Measurements from ENCODE around the gene CGGBP1. TPM values are rescaled to one million over a fixed set of nuclear protein-coding genes. Genes with fewer than 3 reads are reported as not detected.

CGGBP1 gene
- total RNA-seq, 4 donors from 2014 or later, result 52.0 to 77.2 (median 58.7) TPM

DNA sequence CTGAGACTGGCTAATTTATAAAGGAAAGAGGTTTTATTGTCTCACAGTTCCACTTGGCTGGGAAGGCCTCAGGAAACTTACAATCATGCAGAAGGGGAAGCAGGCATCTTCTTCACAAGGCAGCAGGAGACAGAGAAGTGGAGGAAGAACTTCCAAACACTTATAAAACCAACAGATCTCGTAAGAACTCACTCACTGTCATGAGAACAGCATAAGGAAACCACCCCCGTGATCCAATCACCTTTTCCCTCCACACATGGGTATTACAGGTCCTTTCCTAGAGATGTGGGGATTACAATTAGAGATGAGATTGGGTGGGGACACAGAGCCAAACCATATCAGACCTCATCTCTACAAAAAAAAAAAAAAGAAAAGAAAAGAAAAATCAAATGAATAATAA lies 25.7 kb downstream of the CGGBP1 start:
- no peak overlapping the region for H3K27ac ChIP-seq (replicated peaks in 1 of 4)
- TF ChIP-seq EP300 (IDR thresholded peaks at IDR 0.05) (no peak), POLR2AphosphoS5 (IDR thresholded peaks at IDR 0.05) (no peak), POLR2A (IDR thresholded peaks at IDR 0.05; ENCODE audit: low read depth) (no peak)
- TF ChIP-seq, protein P1, sequence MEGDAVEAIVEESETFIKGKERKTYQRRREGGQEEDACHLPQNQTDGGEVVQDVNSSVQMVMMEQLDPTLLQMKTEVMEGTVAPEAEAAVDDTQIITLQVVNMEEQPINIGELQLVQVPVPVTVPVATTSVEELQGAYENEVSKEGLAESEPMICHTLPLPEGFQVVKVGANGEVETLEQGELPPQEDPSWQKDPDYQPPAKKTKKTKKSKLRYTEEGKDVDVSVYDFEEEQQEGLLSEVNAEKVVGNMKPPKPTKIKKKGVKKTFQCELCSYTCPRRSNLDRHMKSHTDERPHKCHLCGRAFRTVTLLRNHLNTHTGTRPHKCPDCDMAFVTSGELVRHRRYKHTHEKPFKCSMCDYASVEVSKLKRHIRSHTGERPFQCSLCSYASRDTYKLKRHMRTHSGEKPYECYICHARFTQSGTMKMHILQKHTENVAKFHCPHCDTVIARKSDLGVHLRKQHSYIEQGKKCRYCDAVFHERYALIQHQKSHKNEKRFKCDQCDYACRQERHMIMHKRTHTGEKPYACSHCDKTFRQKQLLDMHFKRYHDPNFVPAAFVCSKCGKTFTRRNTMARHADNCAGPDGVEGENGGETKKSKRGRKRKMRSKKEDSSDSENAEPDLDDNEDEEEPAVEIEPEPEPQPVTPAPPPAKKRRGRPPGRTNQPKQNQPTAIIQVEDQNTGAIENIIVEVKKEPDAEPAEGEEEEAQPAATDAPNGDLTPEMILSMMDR (IDR thresholded peaks at IDR 0.05), result no peak
- intact Hi-C loops (cut with DNase I), result no loop called here
- H3K36me3 ChIP-seq, result no peaks in the 10 kb centered on the region
- no peak overlapping the region for H3K4me3 ChIP-seq
- WGBS, result 78% methylated on average over 2 of the region's 2 CpGs
- DNase-seq (ENCODE audit: extremely low spot score), result no peak
- peaks cover 5 to 14% (median 9%) of the 10 kb centered on the region in 4 donors for H3K4me1 ChIP-seq
- no peaks in the 10 kb centered on the region for H3K27me3 ChIP-seq
- H3K9me3 ChIP-seq, result no peaks in the 10 kb centered on the region

- no peak for DNase-seq (ENCODE audit: extremely low spot score)
- Histone ChIP-seq H3K9me3 (no peaks in the 10 kb centered on the region), H3K27ac (replicated peaks in 1 of 4) (peak overlapping the region; percentile 45 to 67 (median 62)), H3K4me3 (peak overlapping the region; percentile 33 to 55 (median 44)), H3K36me3 (no peaks in the 10 kb centered on the region), H3K27me3 (no peaks in the 10 kb centered on the region), H3K4me1 (peaks cover 5 to 14% (median 9%) of the 10 kb centered on the region in 4 donors)
- WGBS, result 45% methylated on average over 2 of the region's 2 CpGs
- intact Hi-C loops (cut with DNase I), result no loop called here
- no peak for TF ChIP-seq EP300 (IDR thresholded peaks at IDR 0.05)
- TF ChIP-seq, protein P1 (IDR thresholded peaks at IDR 0.05), result no peak
- no peak for TF ChIP-seq POLR2AphosphoS5 (IDR thresholded peaks at IDR 0.05)
- no peak for TF ChIP-seq POLR2A (IDR thresholded peaks at IDR 0.05; ENCODE audit: low read depth)
Observed at GRCh38 chr3:88032245-88032644, 26.6 kb downstream of the CGGBP1 start.

GRCh38 chr3:88031642-88032077 lies 27.1 kb downstream of the CGGBP1 start:
- Histone ChIP-seq H3K4me3 (peak overlapping the region; percentile 33 to 55 (median 44)), H3K4me1 (peaks cover 5 to 14% (median 9%) of the 10 kb centered on the region in 4 donors), H3K27ac (replicated peaks in 1 of 4) (peak overlapping the region; percentile 45 to 67 (median 62)), H3K27me3 (no peaks in the 10 kb centered on the region), H3K36me3 (no peaks in the 10 kb centered on the region), H3K9me3 (peaks cover 0 to 1% (median under 1%) of the 10 kb centered on the region in 4 donors)
- no peak for TF ChIP-seq EP300 (IDR thresholded peaks at IDR 0.05)
- TF ChIP-seq POLR2A (IDR thresholded peaks at IDR 0.05; ENCODE audit: low read depth), result no peak
- TF ChIP-seq POLR2AphosphoS5 (IDR thresholded peaks at IDR 0.05), result no peak
- TF ChIP-seq, protein P1 (IDR thresholded peaks at IDR 0.05), result no peak
- 8% methylated on average over 1 of the region's 1 CpG for WGBS
- intact Hi-C loops (cut with DNase I), result no loop called here
- no peak for DNase-seq (ENCODE audit: extremely low spot score)

GRCh38 chr3:88030210-88030609 lies 28.6 kb downstream of the CGGBP1 start:
- Histone ChIP-seq H3K4me3 (peak overlapping the region in 3 of 4 donors; percentile 11 to 17 (median 11)), H3K36me3 (no peaks in the 10 kb centered on the region), H3K4me1 (peaks cover 5 to 14% (median 9%) of the 10 kb centered on the region in 4 donors), H3K27ac (replicated peaks in 1 of 4) (no peak overlapping the region), H3K27me3 (no peaks in the 10 kb centered on the region), H3K9me3 (peaks cover 0 to 12% (median 10%) of the 10 kb centered on the region in 4 donors)
- DNase-seq (ENCODE audit: extremely low spot score), result no peak
- no peak for TF ChIP-seq POLR2A (IDR thresholded peaks at IDR 0.05; ENCODE audit: low read depth)
- intact Hi-C loops (cut with DNase I), result no loop called here
- WGBS, result 58% methylated on average over 3 of the region's 3 CpGs

DNA sequence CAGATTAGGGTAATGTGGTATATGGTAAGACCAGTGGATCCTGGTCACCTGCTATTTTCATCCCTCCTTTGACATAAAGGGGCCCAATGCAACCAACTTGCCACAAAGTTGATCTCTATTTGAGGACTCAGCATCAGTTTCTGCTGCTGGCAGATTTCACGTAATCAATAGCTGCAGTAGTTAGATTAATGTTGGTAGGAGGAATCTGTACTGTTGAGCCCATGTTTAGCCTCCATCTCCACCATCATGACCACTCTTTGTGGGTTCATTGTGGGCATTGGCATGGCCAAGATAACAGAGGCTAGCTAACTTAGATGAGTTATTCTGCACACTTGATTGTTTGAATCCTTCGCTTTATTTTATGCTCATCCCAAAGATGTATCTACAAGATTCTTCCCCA lies 29.9 kb downstream of the CGGBP1 start:
- no peak overlapping the region for H3K4me3 ChIP-seq
- no peak for DNase-seq (ENCODE audit: extremely low spot score)
- H3K36me3 ChIP-seq, result no peaks in the 10 kb centered on the region
- H3K27ac ChIP-seq (replicated peaks in 1 of 4), result no peak overlapping the region
- H3K4me1 ChIP-seq, result peaks cover 5 to 14% (median 9%) of the 10 kb centered on the region in 4 donors
- no peaks in the 10 kb centered on the region for H3K27me3 ChIP-seq
- peaks cover 0 to 12% (median 10%) of the 10 kb centered on the region in 4 donors for H3K9me3 ChIP-seq
- intact Hi-C loops (cut with DNase I), result no loop called here
- WGBS, result 98% methylated on average over 2 of the region's 2 CpGs
- no peak for TF ChIP-seq POLR2A (IDR thresholded peaks at IDR 0.05; ENCODE audit: low read depth)
- TF ChIP-seq, protein P1 (IDR thresholded peaks at IDR 0.05), result no peak
- no peak for TF ChIP-seq EP300 (IDR thresholded peaks at IDR 0.05)
- no peak for TF ChIP-seq POLR2AphosphoS5 (IDR thresholded peaks at IDR 0.05)

Data from esophagus muscularis mucosa (tissue), 4 donors.